Measurements from ENCODE around the gene MTUS2.

The MTUS2 gene

GRCh38 chr13:29532821-29533220 is 712.7 kb downstream of the MTUS2 start:
- no peak overlapping the region for H3K27ac ChIP-seq (ENCODE audit: low read length)
- no peak overlapping the region for H3K9ac ChIP-seq (ENCODE audit: low read depth, low read length)
- peaks cover 58% of the 10 kb centered on the region for H3K79me2 ChIP-seq (ENCODE audit: insufficient read depth, low read length)
- H3K36me3 ChIP-seq (ENCODE audit: insufficient read depth, low read length): peaks cover 98% of the 10 kb centered on the region
- H4K20me1 ChIP-seq (ENCODE audit: insufficient read depth, low read length): peaks cover 70% of the 10 kb centered on the region
- H3K4me2 ChIP-seq (ENCODE audit: insufficient read depth, low read length): no peak overlapping the region
- H3K4me1 ChIP-seq (ENCODE audit: insufficient read depth, low read length): no peaks in the 10 kb centered on the region
- H3K4me3 ChIP-seq (ENCODE audit: low read depth in 1 of 2, low read length in 2 of 2): no peak overlapping the region
- no peak for TF ChIP-seq EZH2 (IDR thresholded peaks at IDR 0.05; ENCODE audit: borderline replicate concordance, low read depth, low read length, severe bottlenecking)
- TF ChIP-seq CTCF (IDR thresholded peaks at IDR 0.05; ENCODE audit: borderline replicate concordance, extremely low read depth, low read length, poor library complexity, severe bottlenecking): no peak
- H2AFZ ChIP-seq (ENCODE audit: low read depth, low read length): no peak overlapping the region
- ATAC-seq (ENCODE audit: insufficient read depth, low read depth) (no peak), DNase-seq (no peak)
- H3K9me3 ChIP-seq (ENCODE audit: insufficient read depth, low read length, severe bottlenecking): no peaks in the 10 kb centered on the region
- no peaks in the 10 kb centered on the region for H3K27me3 ChIP-seq (ENCODE audit: insufficient read depth, low read length, poor library complexity)

DNA sequence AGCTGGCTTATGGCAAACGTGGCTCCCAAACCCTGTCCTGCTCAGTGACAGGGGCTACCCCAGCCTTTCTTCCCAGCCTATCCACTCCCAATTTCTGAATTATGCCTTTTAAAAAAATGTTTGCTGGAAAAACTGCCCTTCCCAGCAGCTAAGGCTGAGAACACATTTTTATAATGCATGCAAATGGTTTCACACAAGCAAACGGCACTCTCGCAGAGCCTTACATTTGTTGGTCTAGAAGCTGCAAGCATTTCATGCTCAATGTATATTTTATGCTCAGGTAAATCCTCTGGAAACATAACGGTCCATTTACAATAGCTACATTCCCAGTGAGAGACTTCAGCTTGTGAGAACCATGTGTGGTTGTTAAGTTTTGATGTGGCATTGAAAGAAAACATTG is 713.9 kb downstream of the MTUS2 start:
- no peak overlapping the region for H3K4me3 ChIP-seq (ENCODE audit: low read depth in 1 of 2, low read length in 2 of 2)
- no peaks in the 10 kb centered on the region for H3K4me1 ChIP-seq (ENCODE audit: insufficient read depth, low read length)
- peaks cover 98% of the 10 kb centered on the region for H3K36me3 ChIP-seq (ENCODE audit: insufficient read depth, low read length)
- H4K20me1 ChIP-seq (ENCODE audit: insufficient read depth, low read length): peaks cover 74% of the 10 kb centered on the region
- no peaks in the 10 kb centered on the region for H3K9me3 ChIP-seq (ENCODE audit: insufficient read depth, low read length, severe bottlenecking)
- H3K27me3 ChIP-seq (ENCODE audit: insufficient read depth, low read length, poor library complexity): no peaks in the 10 kb centered on the region
- DNase-seq (no peak), ATAC-seq (ENCODE audit: insufficient read depth, low read depth) (no peak)
- H2AFZ ChIP-seq (ENCODE audit: low read depth, low read length): no peak overlapping the region
- TF ChIP-seq EZH2 (IDR thresholded peaks at IDR 0.05; ENCODE audit: borderline replicate concordance, low read depth, low read length, severe bottlenecking) (no peak), CTCF (IDR thresholded peaks at IDR 0.05; ENCODE audit: borderline replicate concordance, extremely low read depth, low read length, poor library complexity, severe bottlenecking) (no peak)
- no peak overlapping the region for H3K4me2 ChIP-seq (ENCODE audit: insufficient read depth, low read length)
- no peak overlapping the region for H3K27ac ChIP-seq (ENCODE audit: low read length)
- no peak overlapping the region for H3K9ac ChIP-seq (ENCODE audit: low read depth, low read length)
- peaks cover 61% of the 10 kb centered on the region for H3K79me2 ChIP-seq (ENCODE audit: insufficient read depth, low read length)

GRCh38 chr13:29535663-29536655 is 715.8 kb downstream of the MTUS2 start:
- Histone ChIP-seq H3K27me3 (ENCODE audit: insufficient read depth, low read length, poor library complexity) (no peaks in the 10 kb centered on the region), H3K4me1 (ENCODE audit: insufficient read depth, low read length) (no peaks in the 10 kb centered on the region), H4K20me1 (ENCODE audit: insufficient read depth, low read length) (peaks cover 80% of the 10 kb centered on the region), H2AFZ (ENCODE audit: low read depth, low read length) (no peak overlapping the region), H3K9ac (ENCODE audit: low read depth, low read length) (no peak overlapping the region), H3K4me2 (ENCODE audit: insufficient read depth, low read length) (no peak overlapping the region), H3K4me3 (ENCODE audit: low read depth in 1 of 2, low read length in 2 of 2) (no peak overlapping the region), H3K9me3 (ENCODE audit: insufficient read depth, low read length, severe bottlenecking) (no peaks in the 10 kb centered on the region), H3K79me2 (ENCODE audit: insufficient read depth, low read length) (peaks cover 73% of the 10 kb centered on the region), H3K36me3 (ENCODE audit: insufficient read depth, low read length) (peaks cover 98% of the 10 kb centered on the region), H3K27ac (ENCODE audit: low read length) (no peak overlapping the region)
- no peak for ATAC-seq (ENCODE audit: insufficient read depth, low read depth)
- no peak for DNase-seq
- no peak for TF ChIP-seq CTCF (IDR thresholded peaks at IDR 0.05; ENCODE audit: borderline replicate concordance, extremely low read depth, low read length, poor library complexity, severe bottlenecking)
- no peak for TF ChIP-seq EZH2 (IDR thresholded peaks at IDR 0.05; ENCODE audit: borderline replicate concordance, low read depth, low read length, severe bottlenecking)

All from DND-41 (cell line).